Activated B cell treated with CpG ODN at 0.5 μM for 24 hours (primary cell): ENCODE measurements around the gene STIM1. TPM values are rescaled to one million over a fixed set of nuclear protein-coding genes. Genes with fewer than 3 reads are reported as not detected.

Experiments
- ATAC-seq: fragments of 200-7000 bp; cut with Tn5 transposase; one replicate; pipeline ENCODE4 v1.10.0; 2021; ENCODE audit warnings: low read depth, mild to moderate bottlenecking, moderate library complexity
- CTCF ChIA-PET: fragments of 350-600 bp; sonication (Branson Sonifier 250); formaldehyde crosslinking; loops from one replicate; lab custom pipeline; 2021; ENCODE audit warnings: antibody characterized with exemption; lab: Charles Lee
- POLR2A ChIA-PET: fragments of 350-600 bp; sonication (Branson Sonifier 250); formaldehyde crosslinking; loops from one replicate; lab custom pipeline; 2021; ENCODE audit warnings: antibody characterized with exemption; lab: Charles Lee
- DNase-seq: peaks from one replicate; pipeline ENCODE4 v3.0.0; 2022
- H3K27ac Mint-ChIP-seq: one replicate; pipeline ENCODE4 v1.8.0; 2020; ENCODE audit warnings: mixed read lengths
- H3K27me3 Mint-ChIP-seq: one replicate; pipeline ENCODE4 v1.8.0; 2021; ENCODE audit warnings: mixed read lengths
- H3K36me3 Mint-ChIP-seq: one replicate; pipeline ENCODE4 v1.8.0; 2021; ENCODE audit warnings: low read depth, mixed read lengths
- H3K4me1 Mint-ChIP-seq: one replicate; pipeline ENCODE4 v1.8.0; 2021; ENCODE audit warnings: mixed read lengths
- H3K4me3 Mint-ChIP-seq: one replicate; pipeline ENCODE4 v1.8.0; 2020; ENCODE audit warnings: mild to moderate bottlenecking, mixed read lengths
- H3K9me3 Mint-ChIP-seq: one replicate; pipeline ENCODE4 v1.8.0; 2020; ENCODE audit warnings: mixed read lengths
- intact Hi-C: fragments of 100-400 bp; cut with micrococcal nuclease; formaldehyde crosslinking; loops from one replicate; pipeline ENCODE4 v1.15.1; 2024
- total RNA-seq: library from RNA; stranded (reverse); gene quantifications from 2 replicates; pipeline ENCODE4 v1.2.3, GENCODE V29; 2022
- TF ChIP-seq, protein P1 (sequence below): fragments of 200-600 bp; IDR thresholded peaks from one replicate; pipeline ENCODE4 v1.8.0; 2022; ENCODE audit warnings: antibody characterized with exemption, mild to moderate bottlenecking

Gene STIM1
- total RNA-seq, 1 donor from 2014 or later: 38.4 TPM

DNA sequence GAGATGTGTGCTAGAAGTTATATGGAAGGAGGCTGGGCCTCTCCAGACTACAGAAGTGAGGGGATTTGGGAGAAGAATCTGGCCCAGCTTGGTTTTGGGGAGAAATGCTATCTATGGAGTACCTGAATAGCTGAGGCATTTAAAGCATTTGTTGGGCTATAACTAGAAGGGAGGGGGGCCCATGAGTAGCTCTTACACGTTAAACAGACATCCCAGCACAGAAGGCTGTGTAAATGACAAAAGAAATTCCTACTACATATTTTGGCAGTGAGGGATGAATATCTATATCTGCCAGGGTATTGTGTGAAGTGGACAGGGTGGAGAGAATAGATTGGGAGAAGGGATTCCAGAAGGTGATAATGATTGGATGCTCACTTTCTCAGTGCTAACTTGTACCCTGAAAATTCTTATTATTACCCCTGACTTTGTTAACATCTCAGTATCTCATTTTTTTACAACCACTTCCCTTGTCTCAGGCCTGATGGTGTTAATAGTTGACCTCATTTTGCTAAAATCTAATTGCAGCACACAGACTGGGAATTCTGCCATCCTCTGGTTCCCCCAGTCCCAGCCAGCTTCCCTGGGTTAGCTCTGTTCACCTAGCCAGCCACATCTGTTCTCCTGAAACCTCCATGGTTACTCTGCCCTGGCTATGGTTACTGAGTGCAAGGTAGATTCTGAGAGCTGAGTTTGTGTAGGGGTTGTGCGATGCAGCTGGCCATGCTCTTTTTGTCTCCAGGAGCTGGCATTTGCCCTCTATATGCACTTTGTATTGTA lies 210.3 kb downstream of the STIM1 start:
- H3K27me3 Mint-ChIP-seq: no peaks in the 10 kb centered on the region

GRCh38 chr11:4066910-4067309 lies 211.4 kb downstream of the STIM1 start:
- Mint-ChIP-seq H3K9me3 (no peaks in the 10 kb centered on the region), H3K27ac (peak overlapping the region; percentile 19), H3K36me3 (peaks cover 18% of the 10 kb centered on the region), H3K4me1 (peaks cover 38% of the 10 kb centered on the region), H3K27me3 (no peaks in the 10 kb centered on the region), H3K4me3 (no peak overlapping the region)
- ChIA-PET CTCF (interaction anchor here (1.2 to 14.1 kb wide), 2 partner anchors 9 to 217 kb away, joined by 5 to 526 read pairs; partner anchors contain the start of gene STIM1), POLR2A (interaction anchor here (0.6 to 3.4 kb wide), 6 partner anchors 9 to 276 kb away, joined by 3 to 20 read pairs (median 6); partner anchors contain the start of gene STIM1)
- peak; percentile 64 for ATAC-seq
- TF ChIP-seq, protein P1, sequence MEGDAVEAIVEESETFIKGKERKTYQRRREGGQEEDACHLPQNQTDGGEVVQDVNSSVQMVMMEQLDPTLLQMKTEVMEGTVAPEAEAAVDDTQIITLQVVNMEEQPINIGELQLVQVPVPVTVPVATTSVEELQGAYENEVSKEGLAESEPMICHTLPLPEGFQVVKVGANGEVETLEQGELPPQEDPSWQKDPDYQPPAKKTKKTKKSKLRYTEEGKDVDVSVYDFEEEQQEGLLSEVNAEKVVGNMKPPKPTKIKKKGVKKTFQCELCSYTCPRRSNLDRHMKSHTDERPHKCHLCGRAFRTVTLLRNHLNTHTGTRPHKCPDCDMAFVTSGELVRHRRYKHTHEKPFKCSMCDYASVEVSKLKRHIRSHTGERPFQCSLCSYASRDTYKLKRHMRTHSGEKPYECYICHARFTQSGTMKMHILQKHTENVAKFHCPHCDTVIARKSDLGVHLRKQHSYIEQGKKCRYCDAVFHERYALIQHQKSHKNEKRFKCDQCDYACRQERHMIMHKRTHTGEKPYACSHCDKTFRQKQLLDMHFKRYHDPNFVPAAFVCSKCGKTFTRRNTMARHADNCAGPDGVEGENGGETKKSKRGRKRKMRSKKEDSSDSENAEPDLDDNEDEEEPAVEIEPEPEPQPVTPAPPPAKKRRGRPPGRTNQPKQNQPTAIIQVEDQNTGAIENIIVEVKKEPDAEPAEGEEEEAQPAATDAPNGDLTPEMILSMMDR: no peak
- intact Hi-C loops: no loop called here
- no peak for DNase-seq

More for the DNA sequence above, 210.3 kb downstream of the STIM1 start:
- H3K4me1 Mint-ChIP-seq: peaks cover 38% of the 10 kb centered on the region
- peaks cover 26% of the 10 kb centered on the region for H3K36me3 Mint-ChIP-seq
- H3K9me3 Mint-ChIP-seq: no peaks in the 10 kb centered on the region
- TF ChIP-seq, protein P1: no peak
- DNase-seq (no peak), ATAC-seq (no peak)
- POLR2A ChIA-PET: interaction anchor here (0.7 to 3.4 kb wide), 3 partner anchors 206 to 224 kb away, joined by 4 to 20 read pairs (median 4); partner anchors contain the start of gene STIM1
- CTCF ChIA-PET: interaction anchor here (0.8 to 14.1 kb wide), 2 partner anchors 175 to 216 kb away, joined by 4 to 526 read pairs; partner anchors contain the start of gene STIM1
- H3K27ac Mint-ChIP-seq: peak overlapping the region; percentile 25
- H3K4me3 Mint-ChIP-seq: no peak overlapping the region
- intact Hi-C loops: no loop called here

GRCh38 chr11:4068962-4069361 lies 213.5 kb downstream of the STIM1 start:
- no peak for ATAC-seq
- no peak for DNase-seq

DNA sequence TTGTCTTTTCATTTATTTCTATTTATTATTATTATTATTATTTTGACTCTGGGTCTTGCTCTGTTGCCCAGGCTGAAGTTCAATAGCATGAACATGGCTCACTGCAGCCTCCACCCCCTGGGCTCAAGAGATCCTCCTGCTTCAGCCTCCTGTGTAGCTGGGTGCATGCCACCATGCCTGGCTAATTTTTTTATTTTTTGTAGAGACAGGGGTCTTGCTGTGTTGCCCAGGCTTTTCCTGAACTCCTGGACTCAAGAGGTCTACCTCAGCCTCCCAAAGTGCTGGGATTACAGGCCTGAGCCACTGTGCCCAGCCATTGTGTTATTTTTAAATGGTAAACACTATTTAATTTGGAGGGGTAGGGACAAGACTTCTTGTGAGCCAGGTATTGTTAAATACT lies 215.9 kb downstream of the STIM1 start:
- TF ChIP-seq, protein P1: no peak
- ChIA-PET CTCF (interaction anchor here (1.0 to 14.1 kb wide), 12 partner anchors 8 to 286 kb away, joined by 4 to 526 read pairs (median 13); partner anchors contain the start of genes PGAP2, RHOG and STIM1), POLR2A (interaction anchor here (3.3 to 3.6 kb wide), 2 partner anchors 216 to 222 kb away, joined by 32 to 37 read pairs; partner anchors contain the start of gene STIM1)
- peaks cover 33% of the 10 kb centered on the region for H3K36me3 Mint-ChIP-seq
- no peaks in the 10 kb centered on the region for H3K9me3 Mint-ChIP-seq
- no peak for DNase-seq
- no peak for ATAC-seq
- H3K27ac Mint-ChIP-seq: no peak overlapping the region
- no peak overlapping the region for H3K4me3 Mint-ChIP-seq
- peaks cover 31% of the 10 kb centered on the region for H3K4me1 Mint-ChIP-seq
- intact Hi-C loops: loop anchor here (5.0 kb wide), 1 partner anchor 89 kb away; no protein-coding TSS in a partner anchor
- H3K27me3 Mint-ChIP-seq: no peaks in the 10 kb centered on the region

More at GRCh38 chr11:4068962-4069361, 213.5 kb downstream of the STIM1 start:
- no peaks in the 10 kb centered on the region for H3K27me3 Mint-ChIP-seq
- H3K4me1 Mint-ChIP-seq: peaks cover 42% of the 10 kb centered on the region
- no peaks in the 10 kb centered on the region for H3K9me3 Mint-ChIP-seq
- intact Hi-C loops: no loop called here
- POLR2A ChIA-PET: interaction anchor here (0.5 to 2.7 kb wide), 5 partner anchors 131 to 456 kb away, joined by 3 to 7 read pairs (median 4); partner anchors contain the start of gene STIM1
- TF ChIP-seq, protein P1: no peak
- peaks cover 26% of the 10 kb centered on the region for H3K36me3 Mint-ChIP-seq
- H3K27ac Mint-ChIP-seq: peak overlapping the region; percentile 64
- no peak overlapping the region for H3K4me3 Mint-ChIP-seq
- CTCF ChIA-PET: interaction anchor here (0.9 to 14.1 kb wide), 3 partner anchors 210 to 228 kb away, joined by 3 to 526 read pairs (median 4); partner anchors contain the start of gene STIM1
